B cell (primary cell): ENCODE results near the gene SLC50A1. TPM values are rescaled to one million over a fixed set of nuclear protein-coding genes. Genes with fewer than 3 reads are reported as not detected.
"Not testable (repeated sequence)": the region's sequence is repeated elsewhere in the genome, so short reads cannot be mapped to it uniquely, and the experiment has no call there.

Source experiments
- ATAC-seq: fragments of 200-7000 bp; cut with Tn5 transposase; one replicate; pipeline ENCODE4 v1.10.0; 2021; ENCODE audit warnings: low read depth, mild to moderate bottlenecking, moderate number of reproducible peaks, moderate library complexity
- CTCF ChIA-PET: fragments of 350-600 bp; sonication (Branson Sonifier 250); formaldehyde crosslinking; loops from one replicate; lab custom pipeline; 2021; ENCODE audit warnings: antibody characterized with exemption, inconsistent platforms; lab: Charles Lee
- POLR2A ChIA-PET: fragments of 350-600 bp; sonication (Branson Sonifier 250); formaldehyde crosslinking; loops from one replicate; lab custom pipeline; 2021; ENCODE audit warnings: antibody characterized with exemption; lab: Charles Lee
- DNase-seq: peaks from one replicate; pipeline ENCODE4 v3.0.0; 2013
- H2AFZ ChIP-seq: 2 replicates; pipeline ENCODE4 v1.6.1; 2012; ENCODE audit warnings: mild to moderate bottlenecking, low read depth, low read length; ENCODE audit not compliant: insufficient read depth, poor library complexity, severe bottlenecking
- H3K27ac ChIP-seq, 2 donors: 1 replicate in 1 of 2; 2 replicates in 1 of 2; pipeline ENCODE4 v1.5.1; 2012 to 2013; ENCODE audit warnings: low read length in 2 of 2, mild to moderate bottlenecking in 2 of 2, moderate library complexity in 1 of 2
- H3K27me3 ChIP-seq, 4 experiments: fragments of 200-600 bp in 1 of 4; sonication (generic) in 1 of 4; replicated peaks in 1 of 4; 1 replicate in 2 of 4; 2 replicates in 2 of 4; pipeline versions ENCODE4 v1.6.1 to v1.7.0; 2013 to 2016; ENCODE audit warnings: low read length in 3 of 4, mild to moderate bottlenecking in 2 of 4, mixed read lengths in 1 of 4, moderate library complexity in 1 of 4; ENCODE audit not compliant: insufficient read depth in 4 of 4, control insufficient read depth in 3 of 4; ENCODE audit errors: control extremely low read depth in 1 of 4
- H3K36me3 ChIP-seq, 2 experiments: replicated peaks in 1 of 2; 1 replicate in 1 of 2; 2 replicates in 1 of 2; pipeline versions ENCODE4 v1.6.1 to v1.7.1; 2013; ENCODE audit warnings: low read length in 1 of 2; ENCODE audit not compliant: insufficient read depth in 2 of 2, control insufficient read depth in 1 of 2; ENCODE audit errors: control extremely low read depth in 1 of 2, extremely low read depth in 1 of 2
- H3K4me1 ChIP-seq, 2 donors: fragments of 200-600 bp in 1 of 2; sonication (generic) in 1 of 2; 1 replicate in 1 of 2; 2 replicates in 1 of 2; pipeline versions ENCODE4 v1.5.1 to v1.6.1; 2013 to 2017; ENCODE audit warnings: low read length in 2 of 2; ENCODE audit not compliant: control insufficient read depth in 2 of 2, insufficient read depth in 2 of 2
- H3K4me2 ChIP-seq: replicated peaks from 2 replicates; pipeline ENCODE3; 2012; ENCODE audit warnings: mild to moderate bottlenecking, low read depth, low read length; ENCODE audit not compliant: poor library complexity, severe bottlenecking
- H3K4me3 ChIP-seq, 5 experiments: fragments of 200-600 bp in 1 of 5; sonication (generic) in 1 of 5; 1 replicate in 3 of 5; 2 replicates in 2 of 5; pipeline versions ENCODE4 v1.5.1 to v1.7.0; 2011 to 2016; ENCODE audit warnings: low read length in 4 of 5, mild to moderate bottlenecking in 4 of 5, low read depth in 2 of 5, control low read depth in 1 of 5, moderate library complexity in 1 of 5; ENCODE audit not compliant: insufficient read depth in 1 of 5; ENCODE audit errors: control extremely low read depth in 1 of 5, extremely low read depth in 1 of 5
- H3K79me2 ChIP-seq: fragments of 200-600 bp; sonication (generic); one replicate; pipeline ENCODE4 v1.6.0; 2016; ENCODE audit warnings: low read length; ENCODE audit not compliant: control insufficient read depth, insufficient read depth
- H3K9ac ChIP-seq: fragments of 200-600 bp; sonication (generic); 2 replicates; pipeline ENCODE4 v1.6.1; 2017; ENCODE audit warnings: mild to moderate bottlenecking, low read length, moderate library complexity
- H3K9me3 ChIP-seq, 3 donors: one replicate each; pipeline versions ENCODE4 v1.6.1 to v1.7.1; 2013; ENCODE audit warnings: low read length in 2 of 3; ENCODE audit not compliant: control insufficient read depth in 2 of 3, insufficient read depth in 1 of 3; ENCODE audit errors: control extremely low read depth in 1 of 3
- H4K20me1 ChIP-seq: 2 replicates; pipeline ENCODE4 v1.6.0; 2012; ENCODE audit warnings: mild to moderate bottlenecking, low read length; ENCODE audit not compliant: insufficient read depth, control insufficient read depth, poor library complexity, severe bottlenecking
- H3K27ac Mint-ChIP-seq: one replicate; pipeline ENCODE4 v1.8.0; 2021; ENCODE audit warnings: mixed read lengths
- H3K27me3 Mint-ChIP-seq: one replicate; pipeline ENCODE4 v1.8.0; 2021; ENCODE audit warnings: mixed read lengths
- H3K4me1 Mint-ChIP-seq: one replicate; pipeline ENCODE4 v1.8.0; 2021; ENCODE audit warnings: mixed read lengths
- H3K4me3 Mint-ChIP-seq: one replicate; pipeline ENCODE4 v1.8.0; 2021; ENCODE audit warnings: mixed read lengths
- H3K9me3 Mint-ChIP-seq: one replicate; pipeline ENCODE4 v1.8.0; 2022; ENCODE audit warnings: mixed read lengths; ENCODE audit not compliant: insufficient read depth
- WGBS: methylation state at CpG from one replicate; pipeline ENCODE4 v1.1.5; 2013; ENCODE audit warnings: missing lambda C conversion rate; ENCODE audit not compliant: insufficient coverage; 5-methylcytosine and 5-hydroxymethylcytosine counted together
- intact Hi-C: fragments of 100-400 bp; cut with micrococcal nuclease; formaldehyde crosslinking; loops from one replicate; pipeline ENCODE4 v1.10.0; 2022
- polyA plus RNA-seq: library from polyadenylated mRNA; depleted of rRNA; stranded (reverse); fragments of >200 nt; gene quantifications from 2 replicates; pipeline ENCODE4 v1.2.3, GENCODE V29; 2012
- total RNA-seq, 2 donors: library from RNA; stranded (reverse); fragments of 120-200 nt in 1 of 2; gene quantifications; 1 replicate in 1 of 2; 2 replicates in 1 of 2; pipeline versions ENCODE4 v1.2.3 to v1.2.4, GENCODE V29; 2013 to 2022

SLC50A1 gene
- total and polyA plus RNA-seq, 2 donors (not counting 1 experiment from before 2014, with no cell fraction given) = 62.8 to 86.8 TPM

GRCh38 chr1:155163785-155164184, 28.1 kb downstream of the SLC50A1 start:
- no CpG with 5 or more reads among the region's 4 CpGs for WGBS
- DNase-seq, H3K27me3 ChIP-seq, H3K27me3 Mint-ChIP-seq, H3K9me3 Mint-ChIP-seq, H4K20me1 ChIP-seq, H3K79me2 ChIP-seq, H3K27ac Mint-ChIP-seq, POLR2A ChIA-PET, H3K4me3 Mint-ChIP-seq, intact Hi-C loops, H2AFZ ChIP-seq, ATAC-seq, H3K36me3 ChIP-seq, H3K27ac ChIP-seq, H3K9ac ChIP-seq, H3K4me3 ChIP-seq, H3K4me2 ChIP-seq: not testable (repeated sequence)
- CTCF ChIA-PET = interaction anchor here (1.1 to 2.9 kb wide), 5 partner anchors 9 to 72 kb away, joined by 3 to 13 read pairs (median 5); partner anchors contain the start of gene KRTCAP2
- H3K4me1 Mint-ChIP-seq = peaks cover 16% of the 10 kb centered on the region
- Histone ChIP-seq H3K4me1 (peaks cover 10 to 22% of the 10 kb centered on the region in 2 donors), H3K9me3 (peaks cover 0 to 10% (median 0%) of the 10 kb centered on the region in 3 donors)

- H3K9me3 ChIP-seq = peaks cover 0 to 10% (median 0%) of the 10 kb centered on the region in 3 donors
- not testable (repeated sequence) for H4K20me1 ChIP-seq, H3K9ac ChIP-seq, H2AFZ ChIP-seq, H3K27ac Mint-ChIP-seq, H3K4me3 ChIP-seq, H3K4me3 Mint-ChIP-seq, H3K79me2 ChIP-seq, H3K27ac ChIP-seq, DNase-seq, H3K4me2 ChIP-seq, ATAC-seq, H3K27me3 Mint-ChIP-seq, H3K9me3 Mint-ChIP-seq, H3K27me3 ChIP-seq
- H3K36me3 ChIP-seq = peaks cover 0 to 10% of the 10 kb centered on the region in 2 experiments
- POLR2A ChIA-PET = interaction anchor here (0.7 kb wide), 1 partner anchor 28 kb away, joined by 8 read pairs; no protein-coding TSS in a partner anchor
- peaks cover 20% of the 10 kb centered on the region for H3K4me1 Mint-ChIP-seq
- 100% methylated on average over 4 of the region's 11 CpGs for WGBS
- CTCF ChIA-PET = interaction anchor here (0.6 to 2.9 kb wide), 6 partner anchors 8 to 512 kb away, joined by 3 to 13 read pairs (median 4); partner anchors contain the start of gene KRTCAP2
- intact Hi-C loops = loop anchor here (5.0 kb wide), 1 partner anchor 37 kb away; the partner anchor contains the start of gene EFNA1
- H3K4me1 ChIP-seq = peaks cover 10 to 22% of the 10 kb centered on the region in 2 donors
Observed at GRCh38 chr1:155164625-155165024, 29.0 kb downstream of the SLC50A1 start.
